RWPE1 (cell line): ENCODE measurements around the gene ARSA.

ENCODE experiments used
- CTCF ChIA-PET: fragments of 350-600 bp; sonication (Branson Sonifier 250); formaldehyde crosslinking; extraction: SDS; loops from one replicate; lab custom pipeline; 2021; lab: Yijun Ruan, JAX
- POLR2A ChIA-PET: fragments of 400-600 bp; formaldehyde crosslinking; extraction: SDS; loops from one replicate; lab custom pipeline; 2020; ENCODE audit warnings: antibody characterized with exemption; ENCODE audit not compliant: low non-redundant PET; lab: Yijun Ruan, JAX
- DNase-seq: peaks from one replicate; pipeline ENCODE4 v3.0.0; 2012; ENCODE audit warnings: low spot score
- H3K27ac ChIP-seq: fragments of 450-650 bp; 2 replicates; pipeline ENCODE4 v1.5.1; 2017
- TF ChIP-seq, protein P1 (sequence below): fragments of 450-650 bp; conservative IDR thresholded peaks from 2 replicates; pipeline ENCODE4 v1.5.1; 2017; ENCODE audit warnings: low read depth, mild to moderate bottlenecking

ARSA gene

DNA sequence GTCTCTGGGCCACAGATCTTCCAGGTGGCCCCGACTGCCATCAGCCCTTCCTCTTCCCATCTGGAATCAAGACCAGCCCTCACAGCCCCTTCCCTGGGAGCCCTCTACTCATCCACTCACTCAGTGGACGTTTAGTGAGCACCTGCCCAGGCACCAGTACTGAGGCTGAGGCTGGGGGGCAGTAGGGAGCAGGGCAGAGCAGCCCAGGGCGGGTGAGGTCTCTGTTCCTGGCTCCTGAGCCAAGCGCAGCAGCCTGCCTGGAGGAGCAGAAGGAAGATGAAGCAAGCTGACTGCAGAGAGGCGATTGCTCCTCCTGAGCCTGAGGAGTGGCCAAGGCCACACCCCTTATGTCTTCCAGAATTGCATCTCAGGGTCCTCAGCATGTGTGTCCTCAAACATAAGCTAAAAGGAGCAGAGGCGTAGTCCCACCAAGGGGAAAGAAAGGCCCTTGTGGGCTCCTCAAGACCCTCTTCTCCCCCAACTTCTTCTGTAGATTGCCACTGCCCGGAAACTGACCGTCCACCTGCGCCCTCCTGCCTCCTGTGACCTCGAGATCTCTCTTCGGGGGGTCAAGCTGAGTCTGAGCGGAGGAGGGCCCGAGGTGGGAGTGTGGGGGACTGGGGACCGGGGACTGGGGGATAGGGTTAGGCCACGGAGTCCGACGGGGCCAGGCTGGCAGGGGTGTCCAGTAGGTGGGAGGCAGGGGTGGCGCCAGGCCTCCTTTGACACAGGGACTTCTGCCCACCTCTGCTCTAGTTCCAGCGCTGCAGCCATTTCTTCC, 21.6 kb downstream of the ARSA start:
- H3K27ac ChIP-seq, result no peak overlapping the region
- TF ChIP-seq, protein P1, sequence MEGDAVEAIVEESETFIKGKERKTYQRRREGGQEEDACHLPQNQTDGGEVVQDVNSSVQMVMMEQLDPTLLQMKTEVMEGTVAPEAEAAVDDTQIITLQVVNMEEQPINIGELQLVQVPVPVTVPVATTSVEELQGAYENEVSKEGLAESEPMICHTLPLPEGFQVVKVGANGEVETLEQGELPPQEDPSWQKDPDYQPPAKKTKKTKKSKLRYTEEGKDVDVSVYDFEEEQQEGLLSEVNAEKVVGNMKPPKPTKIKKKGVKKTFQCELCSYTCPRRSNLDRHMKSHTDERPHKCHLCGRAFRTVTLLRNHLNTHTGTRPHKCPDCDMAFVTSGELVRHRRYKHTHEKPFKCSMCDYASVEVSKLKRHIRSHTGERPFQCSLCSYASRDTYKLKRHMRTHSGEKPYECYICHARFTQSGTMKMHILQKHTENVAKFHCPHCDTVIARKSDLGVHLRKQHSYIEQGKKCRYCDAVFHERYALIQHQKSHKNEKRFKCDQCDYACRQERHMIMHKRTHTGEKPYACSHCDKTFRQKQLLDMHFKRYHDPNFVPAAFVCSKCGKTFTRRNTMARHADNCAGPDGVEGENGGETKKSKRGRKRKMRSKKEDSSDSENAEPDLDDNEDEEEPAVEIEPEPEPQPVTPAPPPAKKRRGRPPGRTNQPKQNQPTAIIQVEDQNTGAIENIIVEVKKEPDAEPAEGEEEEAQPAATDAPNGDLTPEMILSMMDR, result no peak
- ChIA-PET POLR2A (no interaction called here), CTCF (interaction anchor here (1.1 kb wide), 1 partner anchor 44 kb away, joined by 3 read pairs; the partner anchor contains the start of gene SYCE3)
- DNase-seq, result no peak

DNA sequence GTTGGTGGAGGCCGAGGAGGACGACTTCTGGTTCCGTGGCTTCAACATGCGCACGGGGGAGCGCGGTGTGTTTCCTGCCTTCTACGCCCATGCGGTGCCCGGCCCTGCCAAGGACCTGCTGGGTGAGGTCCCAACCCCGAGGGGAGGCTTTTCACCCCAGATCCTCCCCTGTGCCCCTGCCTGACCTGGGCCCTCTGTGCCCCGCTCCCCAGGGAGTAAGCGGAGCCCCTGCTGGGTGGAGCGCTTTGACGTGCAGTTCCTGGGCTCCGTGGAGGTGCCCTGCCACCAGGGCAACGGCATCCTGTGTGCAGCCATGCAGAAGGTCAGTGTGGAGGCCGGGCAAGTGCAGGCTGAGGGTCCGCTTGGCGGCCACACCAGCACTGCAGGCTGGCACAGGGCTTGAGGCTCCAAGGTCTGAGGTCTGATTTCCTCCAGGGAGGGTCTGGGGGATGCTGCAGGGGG, 22.3 kb downstream of the ARSA start:
- H3K27ac ChIP-seq, result no peak overlapping the region
- TF ChIP-seq, protein P1, result no peak
- DNase-seq, result no peak
- POLR2A ChIA-PET, result no interaction called here
- CTCF ChIA-PET, result interaction anchor here (1.1 kb wide), 1 partner anchor 43 kb away, joined by 3 read pairs; the partner anchor contains the start of gene SYCE3

- CTCF ChIA-PET, result no interaction called here
- DNase-seq, result no peak
- H3K27ac ChIP-seq, result no peak overlapping the region
- POLR2A ChIA-PET, result no interaction called here
- TF ChIP-seq, protein P1, result no peak
These were observed 22.8 kb downstream of the ARSA start for GRCh38 chr22:50605002-50605612.

DNA sequence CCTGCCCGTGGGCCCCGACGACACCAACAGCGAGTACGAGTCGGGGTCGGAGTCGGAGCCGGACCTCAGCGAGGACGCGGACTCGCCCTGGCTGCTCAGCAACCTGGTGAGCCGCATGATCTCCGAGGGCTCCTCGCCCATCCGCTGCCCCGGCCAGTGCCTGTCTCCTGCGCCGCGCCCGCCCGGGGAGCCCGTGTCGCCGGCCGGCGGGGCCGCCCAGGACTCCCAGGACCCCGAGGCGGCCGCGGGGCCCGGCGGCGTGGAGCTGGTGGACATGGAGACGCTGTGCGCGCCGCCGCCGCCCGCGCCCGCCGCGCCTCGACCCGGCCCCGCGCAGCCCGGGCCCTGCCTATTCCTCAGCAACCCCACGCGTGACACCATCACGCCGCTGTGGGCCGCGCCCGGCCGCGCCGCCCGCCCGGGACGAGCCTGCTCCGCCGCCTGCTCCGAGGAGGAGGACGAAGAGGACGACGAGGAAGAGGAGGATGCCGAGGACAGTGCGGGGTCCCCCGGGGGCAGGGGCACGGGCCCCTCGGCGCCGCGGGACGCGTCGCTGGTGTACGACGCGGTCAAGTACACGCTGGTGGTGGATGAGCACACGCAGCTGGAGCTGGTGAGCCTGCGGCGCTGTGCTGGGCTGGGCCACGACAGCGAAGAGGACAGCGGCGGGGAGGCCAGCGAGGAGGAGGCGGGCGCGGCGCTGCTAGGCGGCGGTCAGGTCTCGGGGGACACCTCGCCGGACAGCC, 23.5 kb downstream of the ARSA start:
- ChIA-PET CTCF (no interaction called here), POLR2A (no interaction called here)
- TF ChIP-seq, protein P1, result no peak
- H3K27ac ChIP-seq, result no peak overlapping the region
- no peak for DNase-seq

DNA sequence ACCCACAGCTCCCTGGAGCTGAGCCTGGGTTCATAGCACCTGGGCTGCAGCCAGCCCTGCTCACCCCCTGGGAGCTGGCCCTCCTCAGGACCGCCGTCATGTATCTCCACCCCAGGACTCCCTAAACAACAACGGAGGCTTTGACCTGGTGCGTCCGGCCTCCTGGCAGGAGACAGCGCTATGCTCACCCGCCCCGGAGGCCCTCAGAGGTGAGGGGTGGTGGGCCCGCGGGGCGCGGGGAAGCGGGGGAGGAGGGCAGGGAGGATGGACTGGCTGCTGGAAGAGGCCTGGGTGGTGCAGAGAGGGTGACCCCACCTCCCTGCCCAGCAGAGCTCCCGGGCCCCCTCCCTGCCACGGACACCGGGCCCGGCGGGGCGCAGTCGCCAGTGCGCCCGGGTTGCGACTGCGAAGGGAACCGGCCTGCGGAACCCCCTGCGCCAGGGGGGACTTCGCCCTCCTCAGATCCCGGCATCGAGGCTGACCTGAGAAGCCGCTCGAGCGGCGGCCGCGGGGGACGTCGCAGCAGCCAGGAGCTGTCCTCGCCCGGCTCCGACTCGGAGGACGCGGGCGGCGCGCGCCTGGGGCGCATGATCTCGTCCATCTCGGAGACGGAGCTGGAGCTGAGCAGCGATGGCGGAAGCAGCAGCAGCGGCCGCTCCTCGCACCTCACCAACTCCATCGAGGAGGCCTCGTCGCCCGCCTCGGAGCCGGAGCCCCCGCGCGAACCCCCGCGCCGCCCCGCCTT, 24.3 kb downstream of the ARSA start:
- POLR2A ChIA-PET, result no interaction called here
- H3K27ac ChIP-seq, result no peak overlapping the region
- CTCF ChIA-PET, result no interaction called here
- TF ChIP-seq, protein P1, result no peak
- DNase-seq, result no peak

GRCh38 chr22:50602338-50602700, 25.6 kb downstream of the ARSA start:
- ChIA-PET POLR2A (no interaction called here), CTCF (no interaction called here)
- no peak for DNase-seq
- TF ChIP-seq, protein P1, result no peak
- no peak overlapping the region for H3K27ac ChIP-seq
